Measurements from ENCODE around the gene EEF1AKMT2. TPM values are rescaled to one million over a fixed set of nuclear protein-coding genes. Genes with fewer than 3 reads are reported as not detected.

EEF1AKMT2 gene

DNA sequence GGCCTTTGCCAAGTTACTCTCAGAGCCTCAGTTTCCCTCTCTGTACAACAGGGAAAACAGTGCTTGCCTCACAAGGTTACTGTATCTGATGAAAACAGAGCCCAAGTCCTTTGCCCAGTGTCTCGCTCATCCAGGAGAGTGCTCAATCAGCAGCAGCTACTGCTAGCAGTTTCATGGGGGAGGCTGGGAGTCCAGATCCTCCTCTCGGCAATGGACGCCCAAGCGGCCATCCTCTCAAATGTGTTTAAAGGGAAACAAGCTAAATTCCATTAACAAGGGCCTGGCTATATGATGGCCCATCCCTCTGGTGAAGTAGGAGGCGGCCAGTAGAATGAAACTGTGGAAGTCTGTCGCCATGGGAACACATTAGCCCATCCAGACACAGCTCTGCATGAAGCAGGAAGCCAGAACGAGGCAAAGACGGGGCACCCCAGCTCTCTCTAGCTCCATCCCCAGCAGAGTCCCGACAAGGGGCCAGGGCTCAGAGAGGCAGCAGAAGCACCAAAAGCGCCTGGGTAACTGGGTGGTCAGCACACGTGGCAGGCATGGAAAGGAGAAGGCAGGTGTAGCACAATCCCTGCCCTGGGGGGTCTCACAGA, 82.7 kb downstream of the EEF1AKMT2 start:
- H3K36me3 ChIP-seq (ENCODE audit: control insufficient read depth, insufficient read depth, low read length), result no peaks in the 10 kb centered on the region
- H3K56ac ChIP-seq (ENCODE audit: low read length), result no peak overlapping the region
- H3K27me3 ChIP-seq (ENCODE audit: insufficient read depth, low read length, poor library complexity), result no peaks in the 10 kb centered on the region
- no peak overlapping the region for H3K27ac ChIP-seq (ENCODE audit: low read depth, low read length)
- no peak overlapping the region for H3K4me3 ChIP-seq (ENCODE audit: low read length)
- no peak overlapping the region for H3K9ac ChIP-seq (ENCODE audit: low read length)
- peaks cover 20% of the 10 kb centered on the region for H3K79me1 ChIP-seq (ENCODE audit: low read length)
- H3K79me2 ChIP-seq (ENCODE audit: control insufficient read depth, insufficient read depth, low read length), result peaks cover 2% of the 10 kb centered on the region
- H2BK15ac ChIP-seq (replicated peaks; ENCODE audit: low read depth), result no peak overlapping the region
- DNase-seq, result peak; percentile 82
- H3K4ac ChIP-seq (ENCODE audit: low read depth, low read length), result no peak overlapping the region
- WGBS (ENCODE audit: extremely low coverage, insufficient coverage, low lambda C conversion rate), result no CpG with 5 or more reads among the region's 11 CpGs
- peaks cover 7% of the 10 kb centered on the region for H3K4me1 ChIP-seq (ENCODE audit: control insufficient read depth, low read depth, low read length)
- H3K23ac ChIP-seq (ENCODE audit: low read length), result no peak overlapping the region
- no peak overlapping the region for H2BK5ac ChIP-seq (ENCODE audit: low read length)
- no peak overlapping the region for H3K4me2 ChIP-seq (ENCODE audit: low read length)
- H2AK5ac ChIP-seq (ENCODE audit: low read length), result no peak overlapping the region
- no peak overlapping the region for H3K18ac ChIP-seq (ENCODE audit: low read length)
- no peak overlapping the region for H4K5ac ChIP-seq (ENCODE audit: low read length)
- no peak overlapping the region for H4K8ac ChIP-seq (ENCODE audit: low read depth, low read length)
- H2BK120ac ChIP-seq (ENCODE audit: low read depth, low read length), result no peak overlapping the region

- Histone ChIP-seq H3K4me2 (ENCODE audit: low read length) (no peak overlapping the region), H3K27me3 (ENCODE audit: insufficient read depth, low read length, poor library complexity) (no peaks in the 10 kb centered on the region), H4K8ac (ENCODE audit: low read depth, low read length) (no peak overlapping the region), H3K36me3 (ENCODE audit: control insufficient read depth, insufficient read depth, low read length) (no peaks in the 10 kb centered on the region), H3K9ac (ENCODE audit: low read length) (no peak overlapping the region), H3K18ac (ENCODE audit: low read length) (no peak overlapping the region), H3K4me3 (ENCODE audit: low read length) (no peak overlapping the region), H3K79me1 (ENCODE audit: low read length) (peaks cover 20% of the 10 kb centered on the region), H3K56ac (ENCODE audit: low read length) (no peak overlapping the region), H2BK120ac (ENCODE audit: low read depth, low read length) (no peak overlapping the region), H2BK15ac (replicated peaks; ENCODE audit: low read depth) (no peak overlapping the region), H3K79me2 (ENCODE audit: control insufficient read depth, insufficient read depth, low read length) (peaks cover 2% of the 10 kb centered on the region), H3K23ac (ENCODE audit: low read length) (no peak overlapping the region), H2BK5ac (ENCODE audit: low read length) (no peak overlapping the region), H3K27ac (ENCODE audit: low read depth, low read length) (no peak overlapping the region), H3K4me1 (ENCODE audit: control insufficient read depth, low read depth, low read length) (peaks cover 7% of the 10 kb centered on the region), H2AK5ac (ENCODE audit: low read length) (no peak overlapping the region), H4K5ac (ENCODE audit: low read length) (no peak overlapping the region), H3K4ac (ENCODE audit: low read depth, low read length) (no peak overlapping the region)
- no CpG with 5 or more reads among the region's 9 CpGs for WGBS (ENCODE audit: extremely low coverage, insufficient coverage, low lambda C conversion rate)
- no peak for DNase-seq
Observed at GRCh38 chr10:124708246-124708779, 83.4 kb downstream of the EEF1AKMT2 start.

Small RNA genes lying within 50 kb of the gene (small RNA-seq; reads per million reads assigned to genes)
- gene RF00019 (ENCODE audit: insufficient read depth), result not detected
